ENCODE results near the gene PDE3B.
"Not testable (repeated sequence)": the region's sequence is repeated elsewhere in the genome, so short reads cannot be mapped to it uniquely, and the experiment has no call there.

Gene PDE3B

GRCh38 chr11:14650064-14650463 lies 6.5 kb downstream of the PDE3B start:
- Histone ChIP-seq H3K27ac (no peak overlapping the region), H3K4me3 (no peak overlapping the region)
- TF ChIP-seq CTCF (IDR thresholded peaks at IDR 0.05), result no peak
- DNase-seq (ENCODE audit: low spot score), result no peak

- TF ChIP-seq CTCF (IDR thresholded peaks at IDR 0.05), result no peak
- no peak overlapping the region for H3K4me3 ChIP-seq
- no peak overlapping the region for H3K27ac ChIP-seq
- no peak for DNase-seq (ENCODE audit: low spot score)
Observed at GRCh38 chr11:14653090-14653489, 9.5 kb downstream of the PDE3B start.

- no peak for TF ChIP-seq CTCF (IDR thresholded peaks at IDR 0.05)
- no peak overlapping the region for H3K4me3 ChIP-seq
- no peak for DNase-seq (ENCODE audit: low spot score)
- H3K27ac ChIP-seq, result no peak overlapping the region
Observed at GRCh38 chr11:14655435-14655834, 11.8 kb downstream of the PDE3B start.

- Histone ChIP-seq H3K4me3 (no peak overlapping the region), H3K27ac (no peak overlapping the region)
- TF ChIP-seq CTCF (IDR thresholded peaks at IDR 0.05), result no peak
- DNase-seq (ENCODE audit: low spot score), result no peak
Observed at GRCh38 chr11:14656536-14657457, 13.2 kb downstream of the PDE3B start.

- TF ChIP-seq CTCF (IDR thresholded peaks at IDR 0.05), result no peak
- no peak for DNase-seq (ENCODE audit: low spot score)
- Histone ChIP-seq H3K4me3 (no peak overlapping the region), H3K27ac (no peak overlapping the region)
Observed at GRCh38 chr11:14657841-14658240, 14.2 kb downstream of the PDE3B start.

GRCh38 chr11:14664926-14665325 lies 21.3 kb downstream of the PDE3B start:
- H3K4me3 ChIP-seq; DNase-seq (ENCODE audit: low spot score); H3K27ac ChIP-seq: not testable (repeated sequence)

- DNase-seq (ENCODE audit: low spot score); H3K4me3 ChIP-seq; H3K27ac ChIP-seq: not testable (repeated sequence)
Observed at GRCh38 chr11:14667329-14667728, 23.7 kb downstream of the PDE3B start.

- Histone ChIP-seq H3K27ac (no peak overlapping the region), H3K4me3 (no peak overlapping the region)
- TF ChIP-seq CTCF (IDR thresholded peaks at IDR 0.05), result no peak
- DNase-seq (ENCODE audit: low spot score), result no peak
Observed at GRCh38 chr11:14668731-14669301, 25.2 kb downstream of the PDE3B start.
